MM.1S (cell line): ENCODE results near the gene NINL.

Source experiments
- CTCF ChIP-seq: fragments of 300-600 bp; sonication (generic); IDR thresholded peaks from 2 replicates; pipeline ENCODE4 v1.5.1; 2016; ENCODE audit warnings: antibody characterized with exemption, low read length, mixed read lengths
- EZH2 ChIP-seq: fragments of 300-600 bp; sonication (generic); optimal IDR thresholded peaks from 2 replicates; pipeline ENCODE3; 2017; ENCODE audit warnings: low read depth, mild to moderate bottlenecking, antibody characterized with exemption, low read length, mixed read lengths
- EZH2phosphoT487 ChIP-seq: fragments of 300-600 bp; sonication (generic); IDR thresholded peaks from 2 replicates; pipeline ENCODE4 v1.6.1; 2018; ENCODE audit warnings: antibody characterized with exemption, low read length

- TF ChIP-seq CTCF (no peak), EZH2phosphoT487 (no peak), EZH2 (no peak)
Measured at GRCh38 chr20:25457886-25458680, 127.2 kb downstream of the NINL start.
